Endodermal cell (in vitro differentiated cells): ENCODE data around the gene RRP1. TPM values are rescaled to one million over a fixed set of nuclear protein-coding genes. Genes with fewer than 3 reads are reported as not detected.
"Not testable (repeated sequence)": the region's sequence is repeated elsewhere in the genome, so short reads cannot be mapped to it uniquely, and the experiment has no call there.

Experiments used
- DNase-seq: peaks from one replicate; pipeline ENCODE4 v3.0.0-alpha.2; 2017
- H3K27ac ChIP-seq: 2 replicates; pipeline ENCODE4 v1.5.1; 2013; ENCODE audit warnings: mild to moderate bottlenecking, low read depth, low read length, moderate library complexity
- H3K27me3 ChIP-seq: 2 replicates; pipeline ENCODE4 v1.6.1; 2013; ENCODE audit warnings: mild to moderate bottlenecking, low read length, moderate library complexity; ENCODE audit not compliant: insufficient read depth, control insufficient read depth, poor library complexity, severe bottlenecking
- H3K36me3 ChIP-seq: 2 replicates; pipeline ENCODE4 v1.7.0; 2013; ENCODE audit warnings: mild to moderate bottlenecking, low read length, moderate library complexity; ENCODE audit not compliant: control insufficient read depth, insufficient read depth
- H3K4me1 ChIP-seq: one replicate; pipeline ENCODE4 v1.7.0; 2013; ENCODE audit warnings: low read length; ENCODE audit not compliant: control insufficient read depth, insufficient read depth
- H3K4me3 ChIP-seq: 2 replicates; pipeline ENCODE4 v1.5.1; 2013; ENCODE audit warnings: mild to moderate bottlenecking, low read length, moderate library complexity
- H3K9ac ChIP-seq: 2 replicates; pipeline ENCODE4 v1.6.1; 2013; ENCODE audit warnings: mild to moderate bottlenecking, low read length, moderate library complexity; ENCODE audit not compliant: poor library complexity, severe bottlenecking; ENCODE audit errors: extremely low read depth
- H3K9me3 ChIP-seq: 2 replicates; pipeline ENCODE4 v1.6.1; 2013; ENCODE audit warnings: mild to moderate bottlenecking, low read length, moderate library complexity; ENCODE audit not compliant: control insufficient read depth
- H3K27ac Mint-ChIP-seq: 2 replicates; pipeline ENCODE4 v1.8.0; 2020; ENCODE audit warnings: mixed read lengths
- H3K27me3 Mint-ChIP-seq: 2 replicates; pipeline ENCODE4 v1.8.0; 2021; ENCODE audit warnings: mild to moderate bottlenecking, mixed read lengths; ENCODE audit not compliant: insufficient read depth
- H3K36me3 Mint-ChIP-seq: 2 replicates; pipeline ENCODE4 v1.8.0; 2020; ENCODE audit warnings: low read depth, mixed read lengths
- H3K4me1 Mint-ChIP-seq: 2 replicates; pipeline ENCODE4 v1.8.0; 2020; ENCODE audit warnings: mixed read lengths
- H3K4me3 Mint-ChIP-seq: 2 replicates; pipeline ENCODE4 v1.8.0; 2020; ENCODE audit warnings: mild to moderate bottlenecking, moderate library complexity, mixed read lengths
- H3K9me3 Mint-ChIP-seq: 2 replicates; pipeline ENCODE4 v1.8.0; 2020; ENCODE audit warnings: mild to moderate bottlenecking, mixed read lengths
- WGBS, 2 experiments: methylation state at CpG; one replicate each; pipeline versions ENCODE4 v1.1.5 to v1.1.7; 2013; ENCODE audit warnings: missing lambda C conversion rate in 2 of 2, mixed read lengths in 1 of 2; ENCODE audit not compliant: insufficient coverage in 1 of 2, insufficient read length in 1 of 2; 5-methylcytosine and 5-hydroxymethylcytosine counted together
- total RNA-seq, 2 donors: library from RNA; stranded (reverse); fragmentation: NEBNext Ultra II Directional in 1 of 2; extraction: Animal tissue kit (Norgen Biotek cat#: 25700) in 1 of 2; gene quantifications; 2 replicates in 1 of 2; 3 replicates in 1 of 2; pipeline ENCODE4 v1.2.1, GENCODE V29; 2021
- TF ChIP-seq, protein P1 (sequence below): fragments of 200-600 bp; sonication (generic); conservative IDR thresholded peaks from 2 replicates; pipeline ENCODE4 v1.5.0; 2021; ENCODE audit warnings: antibody characterized with exemption, mild to moderate bottlenecking

The RRP1 gene
- total RNA-seq, 2 donors from 2014 or later, result 36.4 to 36.7 TPM

GRCh38 chr21:43818685-43819084 lies 29.3 kb downstream of the RRP1 start:
- TF ChIP-seq, protein P1, sequence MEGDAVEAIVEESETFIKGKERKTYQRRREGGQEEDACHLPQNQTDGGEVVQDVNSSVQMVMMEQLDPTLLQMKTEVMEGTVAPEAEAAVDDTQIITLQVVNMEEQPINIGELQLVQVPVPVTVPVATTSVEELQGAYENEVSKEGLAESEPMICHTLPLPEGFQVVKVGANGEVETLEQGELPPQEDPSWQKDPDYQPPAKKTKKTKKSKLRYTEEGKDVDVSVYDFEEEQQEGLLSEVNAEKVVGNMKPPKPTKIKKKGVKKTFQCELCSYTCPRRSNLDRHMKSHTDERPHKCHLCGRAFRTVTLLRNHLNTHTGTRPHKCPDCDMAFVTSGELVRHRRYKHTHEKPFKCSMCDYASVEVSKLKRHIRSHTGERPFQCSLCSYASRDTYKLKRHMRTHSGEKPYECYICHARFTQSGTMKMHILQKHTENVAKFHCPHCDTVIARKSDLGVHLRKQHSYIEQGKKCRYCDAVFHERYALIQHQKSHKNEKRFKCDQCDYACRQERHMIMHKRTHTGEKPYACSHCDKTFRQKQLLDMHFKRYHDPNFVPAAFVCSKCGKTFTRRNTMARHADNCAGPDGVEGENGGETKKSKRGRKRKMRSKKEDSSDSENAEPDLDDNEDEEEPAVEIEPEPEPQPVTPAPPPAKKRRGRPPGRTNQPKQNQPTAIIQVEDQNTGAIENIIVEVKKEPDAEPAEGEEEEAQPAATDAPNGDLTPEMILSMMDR, result no peak
- Histone ChIP-seq H3K4me3 (no peak overlapping the region), H3K27ac (no peak overlapping the region), H3K9ac (no peak overlapping the region), H3K4me1 (no peaks in the 10 kb centered on the region), H3K9me3 (peaks cover 7% of the 10 kb centered on the region), H3K36me3 (no peaks in the 10 kb centered on the region), H3K27me3 (no peaks in the 10 kb centered on the region)
- no peak for DNase-seq
- Mint-ChIP-seq H3K9me3 (peaks cover 20% of the 10 kb centered on the region), H3K27me3 (no peaks in the 10 kb centered on the region), H3K4me1 (peaks cover 6% of the 10 kb centered on the region), H3K36me3 (peaks cover 4% of the 10 kb centered on the region), H3K27ac (no peak overlapping the region), H3K4me3 (no peak overlapping the region)
- WGBS, 2 experiments, result 86 to 91% methylated on average over 2 to 3 of the region's 3 CpGs

DNA sequence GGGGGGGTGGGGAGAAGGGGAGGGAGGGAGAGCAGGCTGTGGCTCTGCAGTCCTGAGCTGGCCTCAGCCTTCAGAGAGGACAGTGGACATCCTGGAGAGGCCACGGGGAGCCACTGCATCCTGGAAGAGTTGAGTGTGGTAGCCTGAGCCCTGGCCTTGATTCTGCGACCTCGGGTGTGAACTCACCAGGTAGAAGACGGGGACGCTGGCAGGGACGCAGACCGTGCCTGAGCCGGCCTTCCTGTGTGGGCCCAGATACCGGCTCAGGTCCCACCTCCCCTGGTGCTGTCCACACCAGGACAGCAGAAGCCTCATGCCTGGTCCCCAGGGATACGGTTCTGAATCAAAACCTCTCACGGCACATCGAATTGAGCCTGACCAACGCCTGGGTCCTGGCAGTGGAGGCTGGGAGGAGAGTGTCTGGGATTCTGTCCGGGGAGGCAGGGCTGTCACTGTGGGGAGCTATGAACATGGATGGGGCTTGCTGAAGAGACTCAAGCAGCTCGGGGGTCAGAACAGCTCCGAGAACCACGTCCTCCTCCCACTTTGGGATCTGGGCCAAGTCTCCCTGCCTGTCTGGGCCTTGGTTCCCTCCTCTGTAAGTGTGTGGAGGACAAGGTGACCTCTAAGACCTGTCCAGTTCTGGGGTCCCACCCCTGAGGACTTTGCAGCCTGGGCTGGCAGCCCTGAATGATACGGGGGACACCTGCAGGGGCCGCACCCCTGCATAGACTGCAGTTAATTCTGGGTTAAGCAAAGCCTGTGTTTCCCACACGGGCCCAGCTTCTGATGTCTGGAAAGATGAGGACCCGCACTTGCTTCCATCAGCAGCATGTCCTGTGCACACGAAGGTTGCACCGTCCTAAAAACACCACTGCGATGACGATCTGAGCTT lies 30.4 kb downstream of the RRP1 start:
- H3K36me3 ChIP-seq, result no peaks in the 10 kb centered on the region
- H3K27ac Mint-ChIP-seq, result no peak overlapping the region

GRCh38 chr21:43820466-43820865 lies 31.1 kb downstream of the RRP1 start:
- Mint-ChIP-seq H3K27ac (no peak overlapping the region), H3K36me3 (peaks cover 4% of the 10 kb centered on the region), H3K4me1 (no peaks in the 10 kb centered on the region), H3K27me3 (no peaks in the 10 kb centered on the region), H3K9me3 (peaks cover 20% of the 10 kb centered on the region), H3K4me3 (no peak overlapping the region)
- Histone ChIP-seq H3K27me3 (no peaks in the 10 kb centered on the region), H3K9ac (no peak overlapping the region), H3K36me3 (no peaks in the 10 kb centered on the region), H3K4me1 (no peaks in the 10 kb centered on the region), H3K4me3 (no peak overlapping the region), H3K9me3 (peaks cover 7% of the 10 kb centered on the region), H3K27ac (no peak overlapping the region)
- WGBS, 2 experiments, result 93 to 96% methylated on average over 11 of the region's 11 CpGs
- DNase-seq, result no peak
- TF ChIP-seq, protein P1, result no peak

More for the DNA sequence above, 30.4 kb downstream of the RRP1 start:
- Mint-ChIP-seq H3K36me3 (peaks cover 4% of the 10 kb centered on the region), H3K9me3 (peaks cover 20% of the 10 kb centered on the region), H3K4me1 (peaks cover 2% of the 10 kb centered on the region), H3K27me3 (no peaks in the 10 kb centered on the region), H3K4me3 (no peak overlapping the region)
- Histone ChIP-seq H3K4me1 (no peaks in the 10 kb centered on the region), H3K27ac (no peak overlapping the region), H3K4me3 (no peak overlapping the region), H3K27me3 (no peaks in the 10 kb centered on the region), H3K9me3 (peaks cover 7% of the 10 kb centered on the region), H3K9ac (no peak overlapping the region)
- 91% methylated on average over 19 to 25 of the region's 25 CpGs for WGBS, 2 experiments
- DNase-seq, result no peak
- TF ChIP-seq, protein P1, result no peak

- H3K9me3 Mint-ChIP-seq, result peaks cover 20% of the 10 kb centered on the region
- not testable (repeated sequence) for H3K4me1 ChIP-seq, H3K36me3 ChIP-seq, H3K4me3 Mint-ChIP-seq, H3K27ac ChIP-seq, DNase-seq, H3K9me3 ChIP-seq, H3K36me3 Mint-ChIP-seq, H3K4me1 Mint-ChIP-seq, H3K4me3 ChIP-seq, H3K27me3 ChIP-seq, H3K27ac Mint-ChIP-seq, H3K27me3 Mint-ChIP-seq, H3K9ac ChIP-seq
- WGBS, 2 experiments, result 96 to 97% methylated on average over 13 to 25 of the region's 25 CpGs
Observed at GRCh38 chr21:43822166-43822565, 32.8 kb downstream of the RRP1 start.

DNA sequence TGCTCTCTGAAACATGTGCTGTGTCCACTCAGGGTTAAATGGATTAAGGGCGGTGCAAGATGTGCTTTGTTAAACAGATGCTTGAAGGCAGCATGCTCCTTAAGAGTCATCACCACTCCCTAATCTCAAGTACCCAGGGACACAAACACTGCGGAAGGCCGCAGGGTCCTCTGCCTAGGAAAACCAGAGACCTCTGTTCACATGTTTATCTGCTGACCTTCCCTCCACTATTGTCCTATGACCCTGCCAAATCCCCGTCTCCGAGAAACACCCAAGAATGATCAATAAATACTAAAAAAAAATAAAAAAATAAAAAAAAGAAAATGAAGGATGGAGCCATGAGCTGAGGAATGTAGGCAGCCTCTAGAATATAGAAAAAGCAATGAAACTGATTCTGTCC lies 33.4 kb downstream of the RRP1 start:
- not testable (repeated sequence) for DNase-seq, H3K9ac ChIP-seq, H3K4me3 Mint-ChIP-seq, H3K4me1 ChIP-seq, H3K36me3 Mint-ChIP-seq, H3K36me3 ChIP-seq, H3K27ac ChIP-seq, H3K4me3 ChIP-seq, H3K4me1 Mint-ChIP-seq, H3K9me3 ChIP-seq, H3K27ac Mint-ChIP-seq, H3K27me3 Mint-ChIP-seq, H3K27me3 ChIP-seq
- peaks cover 20% of the 10 kb centered on the region for H3K9me3 Mint-ChIP-seq
- 86% methylated on average over 1 of the region's 5 CpGs; no CpG with 5 or more reads in 1 of the 2 experiments for WGBS, 2 experiments
